Neural cell (in vitro differentiated cells): ENCODE results near the gene ATP8B4. TPM values are rescaled to one million over a fixed set of nuclear protein-coding genes. Genes with fewer than 3 reads are reported as not detected.

ENCODE experiments used
- H2AFZ ChIP-seq: fragments of 200-600, 300-800 bp; sonication (generic), shearing (Covaris generic); 2 replicates; pipeline ENCODE4 v1.6.0; 2014; ENCODE audit warnings: low read depth, mild to moderate bottlenecking, antibody characterized with exemption, low read length, moderate library complexity
- H3F3A ChIP-seq: fragments of 200-600 bp; shearing (Covaris generic); 2 replicates; pipeline ENCODE4 v1.6.1; 2016; ENCODE audit warnings: mild to moderate bottlenecking, moderate library complexity, mixed read lengths, antibody characterized with exemption, low read length; ENCODE audit not compliant: insufficient read depth, poor library complexity, severe bottlenecking
- H3K27ac ChIP-seq: fragments of 200-600, 300-800 bp; sonication (generic), shearing (Covaris generic); 2 replicates; pipeline ENCODE4 v1.5.1; 2014; ENCODE audit warnings: mild to moderate bottlenecking, low read length, moderate library complexity
- H3K27me3 ChIP-seq: fragments of 300-800, 200-600 bp; sonication (generic), shearing (Covaris generic); 2 replicates; pipeline ENCODE4 v1.6.0; 2014; ENCODE audit warnings: mild to moderate bottlenecking, low read depth, low read length, moderate library complexity; ENCODE audit not compliant: insufficient read depth
- H3K36me3 ChIP-seq: fragments of 300-800, 200-600 bp; sonication (generic), shearing (Covaris generic); 2 replicates; pipeline ENCODE4 v1.5.1; 2014; ENCODE audit warnings: mild to moderate bottlenecking, antibody characterized with exemption, low read length, moderate library complexity; ENCODE audit not compliant: insufficient read depth
- H3K4me2 ChIP-seq: fragments of 300-800, 200-600 bp; sonication (generic), shearing (Covaris generic); 2 replicates; pipeline ENCODE4 v1.6.0; 2014; ENCODE audit warnings: mild to moderate bottlenecking, low read length
- H3K4me3 ChIP-seq: fragments of 300-800, 200-600 bp; sonication (generic), shearing (Covaris generic); 2 replicates; pipeline ENCODE4 v1.5.1; 2014; ENCODE audit warnings: mild to moderate bottlenecking, low read length, moderate library complexity
- H3K79me2 ChIP-seq: fragments of 200-600 bp; shearing (Covaris generic); replicated peaks from 2 replicates; pipeline ENCODE4 v1.6.0; 2014; ENCODE audit warnings: mild to moderate bottlenecking, low read length, moderate library complexity; ENCODE audit not compliant: insufficient read depth
- H3K9ac ChIP-seq: fragments of 300-800, 200-600 bp; sonication (generic), shearing (Covaris generic); 2 replicates; pipeline ENCODE4 v1.6.1; 2016; ENCODE audit warnings: mild to moderate bottlenecking, low read length, mixed read lengths
- H3K9me2 ChIP-seq: fragments of 200-600 bp; shearing (Covaris generic); 2 replicates; pipeline ENCODE4 v1.6.1; 2016; ENCODE audit warnings: mild to moderate bottlenecking, low read length, mixed read lengths; ENCODE audit not compliant: insufficient read depth
- H3K9me3 ChIP-seq: fragments of 200-600, 300-800 bp; sonication (generic), shearing (Covaris generic); 2 replicates; pipeline ENCODE4 v1.6.1; 2016; ENCODE audit warnings: mild to moderate bottlenecking, mixed run types, low read length, moderate library complexity, mixed read lengths
- H4K20me1 ChIP-seq: fragments of 200-600 bp; shearing (Covaris generic); 2 replicates; pipeline ENCODE4 v1.6.1; 2016; ENCODE audit warnings: mild to moderate bottlenecking, mixed run types; ENCODE audit not compliant: insufficient read depth
- CTCF ChIP-seq: fragments of 450-650 bp; IDR thresholded peaks from 2 replicates; pipeline ENCODE4 v1.5.1; 2014; ENCODE audit warnings: antibody characterized with exemption, mild to moderate bottlenecking, moderate library complexity; ENCODE audit not compliant: poor library complexity, severe bottlenecking
- EP300 ChIP-seq: fragments of 450-650 bp; conservative IDR thresholded peaks from 2 replicates; pipeline ENCODE4 v1.6.1; 2014; ENCODE audit warnings: antibody characterized with exemption, mild to moderate bottlenecking, moderate library complexity; ENCODE audit not compliant: poor library complexity, severe bottlenecking
- EZH2 ChIP-seq: fragments of 200-600, 300-800 bp; shearing (Covaris generic), sonication (generic); IDR thresholded peaks from 2 replicates; pipeline ENCODE4 v1.6.1; 2014; ENCODE audit warnings: antibody characterized with exemption, low read length, borderline replicate concordance, mild to moderate bottlenecking; ENCODE audit not compliant: insufficient read depth, poor library complexity, severe bottlenecking
- MXI1 ChIP-seq: fragments of 450-650 bp; conservative IDR thresholded peaks from 2 replicates; pipeline ENCODE4 v1.6.1; 2014; ENCODE audit warnings: antibody characterized with exemption, mild to moderate bottlenecking; ENCODE audit not compliant: poor library complexity, severe bottlenecking
- POLR2AphosphoS5 ChIP-seq: IDR thresholded peaks from 2 replicates; pipeline ENCODE4 v1.6.1; 2012
- RAD21 ChIP-seq: fragments of 450-650 bp; conservative IDR thresholded peaks from 2 replicates; pipeline ENCODE4 v1.6.1; 2014; ENCODE audit warnings: antibody characterized with exemption, mild to moderate bottlenecking, moderate library complexity
- REST ChIP-seq: IDR thresholded peaks from 2 replicates; pipeline ENCODE4 v1.6.1; 2012; ENCODE audit warnings: borderline replicate concordance
- SMC3 ChIP-seq: fragments of 450-650 bp; conservative IDR thresholded peaks from 2 replicates; pipeline ENCODE4 v1.6.1; 2014; ENCODE audit warnings: antibody characterized with exemption, mild to moderate bottlenecking, moderate library complexity; ENCODE audit not compliant: poor library complexity
- TAF1 ChIP-seq: IDR thresholded peaks from 2 replicates; pipeline ENCODE4 v1.6.1; 2012; ENCODE audit warnings: low read depth
- polyA plus RNA-seq: library from polyadenylated mRNA; depleted of rRNA; stranded (reverse); fragments of >200 nt; gene quantifications from 2 replicates; pipeline ENCODE4 v1.2.3, GENCODE V29; 2014

ATP8B4 gene
- polyA plus RNA-seq, 1 donor from 2014 or later, result 2.9 TPM

- Histone ChIP-seq H3K9ac (no peak overlapping the region), H2AFZ (no peak overlapping the region), H3K27me3 (no peaks in the 10 kb centered on the region), H4K20me1 (no peaks in the 10 kb centered on the region), H3K9me2 (no peaks in the 10 kb centered on the region), H3K4me2 (no peak overlapping the region), H3K4me3 (no peak overlapping the region), H3K36me3 (no peaks in the 10 kb centered on the region), H3K9me3 (no peaks in the 10 kb centered on the region), H3K27ac (no peak overlapping the region), H3K79me2 (no peaks in the 10 kb centered on the region), H3F3A (no peaks in the 10 kb centered on the region)
- TF ChIP-seq RAD21 (no peak), POLR2AphosphoS5 (peak; percentile 62), EP300 (peak; percentile 76), TAF1 (no peak), SMC3 (no peak)
These were observed 128.0 kb downstream of the ATP8B4 start for GRCh38 chr15:49990835-49991545.

- H3K9me3 ChIP-seq, result no peaks in the 10 kb centered on the region
- H3K9me2 ChIP-seq, result no peaks in the 10 kb centered on the region
- no peaks in the 10 kb centered on the region for H3K27me3 ChIP-seq
- H3K79me2 ChIP-seq, result no peaks in the 10 kb centered on the region
- H3K27ac ChIP-seq, result no peak overlapping the region
- H3K4me3 ChIP-seq, result no peak overlapping the region
- no peaks in the 10 kb centered on the region for H3F3A ChIP-seq
- no peak overlapping the region for H2AFZ ChIP-seq
- no peaks in the 10 kb centered on the region for H4K20me1 ChIP-seq
- H3K4me2 ChIP-seq, result no peak overlapping the region
- no peak overlapping the region for H3K9ac ChIP-seq
- no peak for TF ChIP-seq TAF1
- no peak for TF ChIP-seq REST
- TF ChIP-seq EP300, result no peak
- TF ChIP-seq CTCF, result no peak
- TF ChIP-seq POLR2AphosphoS5, result no peak
- TF ChIP-seq EZH2, result no peak
- TF ChIP-seq SMC3, result no peak
- no peak for TF ChIP-seq MXI1
- no peak for TF ChIP-seq RAD21
- H3K36me3 ChIP-seq, result no peaks in the 10 kb centered on the region
These were observed 129.5 kb downstream of the ATP8B4 start for GRCh38 chr15:49989498-49989897.
